HepG2 (cell line): ENCODE data around the gene ADCY10. TPM values are rescaled to one million over a fixed set of nuclear protein-coding genes. Genes with fewer than 3 reads are reported as not detected.

Source experiments
- ATAC-seq: fragments of 200-7000 bp; cut with Tn5 transposase; 3 replicates; pipeline ENCODE4 v1.9.1; 2020; ENCODE audit warnings: mild to moderate bottlenecking, moderate library complexity
- Bru-seq: library from RNA; stranded (reverse); fragments of 400-500 nt; gene quantifications from one replicate; lab custom pipeline; 2021; lab: Mats Ljungman, UMichigan
- BruChase-seq, 2 experiments: library from RNA; stranded (reverse); fragments of 400-500 nt; gene quantifications; one replicate each; lab custom pipeline; 2021; lab: Mats Ljungman, UMichigan
- BruUV-seq: library from RNA; stranded (reverse); fragments of 400-500 nt; replicated peaks from 2 replicates; lab custom pipeline; 2021; lab: Mats Ljungman, UMichigan
- CTCF ChIA-PET: fragments of 300-600 bp; formaldehyde crosslinking; extraction: SDS; loops from one replicate; lab custom pipeline; 2021; ENCODE audit warnings: low total read pairs, inconsistent platforms, low intra/inter-chr PET ratio; lab: Yijun Ruan, JAX
- POLR2A ChIA-PET: fragments of 350-600 bp; sonication (Branson Sonifier 250); formaldehyde crosslinking; loops from one replicate; lab custom pipeline; 2020; ENCODE audit warnings: antibody characterized with exemption, inconsistent platforms; lab: Yijun Ruan, JAX
- DNase-seq: peaks from one replicate; pipeline ENCODE4 v3.0.0-alpha.2; 2015; ENCODE audit warnings: low spot score
- FAIRE-seq: peaks from 3 replicates; lab custom pipeline; 2011; peaks lifted over from hg19 to GRCh38; lab: Jason Lieb, UNC
- H2AFZ ChIP-seq: one replicate; pipeline ENCODE4 v1.6.1; 2011; ENCODE audit warnings: low read length, inconsistent platforms
- H3K27ac ChIP-seq: fragments of 300-600 bp; 3 replicates; pipeline ENCODE4 v1.8.0; 2011; ENCODE audit warnings: mixed run types, mild to moderate bottlenecking, mixed read lengths, low read length, inconsistent platforms; ENCODE audit not compliant: insufficient read depth; ENCODE audit errors: extremely low read length
- H3K27me3 ChIP-seq, 2 experiments: fragments of 200-600 bp in 1 of 2; 2 replicates in 1 of 2; 3 replicates in 1 of 2; pipeline versions ENCODE4 v1.6.0 to v1.8.0; 2011; ENCODE audit warnings: low read length in 2 of 2, mild to moderate bottlenecking in 2 of 2, moderate library complexity in 2 of 2, inconsistent platforms in 1 of 2; ENCODE audit not compliant: insufficient read depth in 2 of 2, control insufficient read depth in 1 of 2
- H3K36me3 ChIP-seq, 2 experiments: fragments of 200-600 bp in 1 of 2; replicated peaks in 1 of 2; 2 replicates in 1 of 2; 3 replicates in 1 of 2; pipeline versions ENCODE4 v1.5.1 to v1.8.0; 2011; ENCODE audit warnings: low read length in 2 of 2, inconsistent platforms in 1 of 2; ENCODE audit not compliant: insufficient read depth in 2 of 2, control insufficient read depth in 1 of 2
- H3K4me1 ChIP-seq: 2 replicates; pipeline ENCODE4 v1.5.1; 2012; ENCODE audit warnings: low read length, inconsistent platforms; ENCODE audit not compliant: insufficient read depth
- H3K4me2 ChIP-seq: 2 replicates; pipeline ENCODE4 v1.6.0; 2011; ENCODE audit warnings: low read depth, low read length, inconsistent platforms
- H3K4me3 ChIP-seq, 3 experiments: fragments of 200-600 bp in 1 of 3; sonication (generic), shearing (Covaris generic) in 1 of 3; replicated peaks in 1 of 3; 2 replicates each; pipeline ENCODE4 v1.5.1; 2011 to 2016; ENCODE audit warnings: low read length in 3 of 3, inconsistent platforms in 2 of 3, low read depth in 2 of 3, mild to moderate bottlenecking in 2 of 3, control low read depth in 1 of 3, mixed read lengths in 1 of 3; ENCODE audit not compliant: insufficient read depth in 1 of 3
- H3K79me2 ChIP-seq: one replicate; pipeline ENCODE4 v1.6.1; 2011; ENCODE audit warnings: low read length, inconsistent platforms; ENCODE audit not compliant: insufficient read depth
- H3K9ac ChIP-seq: 2 replicates; pipeline ENCODE4 v1.6.0; 2011; ENCODE audit warnings: mild to moderate bottlenecking, low read depth, low read length, inconsistent platforms; ENCODE audit not compliant: insufficient read depth
- H3K9me3 ChIP-seq: 2 replicates; pipeline ENCODE4 v1.5.1; 2012; ENCODE audit warnings: mild to moderate bottlenecking, low read length
- H4K20me1 ChIP-seq: 2 replicates; pipeline ENCODE4 v1.6.0; 2011; ENCODE audit warnings: inconsistent platforms, mild to moderate bottlenecking, low read length, moderate library complexity; ENCODE audit not compliant: insufficient read depth
- FOSL2 ChIP-seq: sonication (generic); formaldehyde crosslinking; IDR thresholded peaks from 2 replicates; pipeline ENCODE4 v1.4.0; 2020; ENCODE audit warnings: missing genetic modification reagents
- KLF6 ChIP-seq: IDR thresholded peaks from 2 replicates; pipeline ENCODE4 v1.8.0; 2016; ENCODE audit warnings: missing biosample characterization, missing genetic modification reagents
- MYC ChIP-seq: sonication (generic); formaldehyde crosslinking; IDR thresholded peaks from 2 replicates; pipeline ENCODE4 v1.9.0; 2021; ENCODE audit warnings: missing genetic modification reagents, borderline replicate concordance
- NR2F6 ChIP-seq, 2 experiments: IDR thresholded peaks; 2 replicates each; pipeline ENCODE4 v1.6.1; 2016; ENCODE audit warnings: antibody characterized with exemption in 1 of 2, mild to moderate bottlenecking in 1 of 2
- RXRB ChIP-seq: IDR thresholded peaks from 2 replicates; pipeline ENCODE4 v1.6.1; 2016; ENCODE audit warnings: borderline replicate concordance, missing genetic modification reagents, missing compliant biosample characterization
- SALL1 ChIP-seq: sonication (generic); formaldehyde crosslinking; IDR thresholded peaks from 2 replicates; pipeline ENCODE4 v1.8.0; 2022; ENCODE audit warnings: mild to moderate bottlenecking, missing genetic modification reagents
- ZMYM4 ChIP-seq: sonication (generic); formaldehyde crosslinking; IDR thresholded peaks from 2 replicates; pipeline ENCODE4 v1.8.1; 2023; ENCODE audit warnings: mild to moderate bottlenecking, missing genetic modification reagents
- ZNF292 ChIP-seq: sonication (generic); formaldehyde crosslinking; IDR thresholded peaks from 2 replicates; pipeline ENCODE4 v1.8.1; 2022; ENCODE audit warnings: mild to moderate bottlenecking, low read depth, missing genetic modification reagents, borderline replicate concordance
- WGBS: methylation state at CpG from one replicate; pipeline ENCODE4 v1.1.6; 2017; ENCODE audit warnings: low lambda C conversion rate; 5-methylcytosine and 5-hydroxymethylcytosine counted together
- in situ Hi-C: cut with HindIII; loops from 2 replicates; pipeline ENCODE4 v1.10.0; 2017; ENCODE audit warnings: low pct_unique_long_range_greater_than_20kb; ENCODE audit not compliant: extremely low pct_ligation_motif_present
- intact Hi-C: fragments of 100-400 bp; cut with micrococcal nuclease; formaldehyde crosslinking; loops from one replicate; pipeline ENCODE4 v1.10.0; 2022; ENCODE audit not compliant: unreplicated experiment
- long read RNA-seq, 2 experiments: library from RNA in 1 of 2; library from polyadenylated mRNA in 1 of 2; stranded (forward) in 1 of 2; unstranded in 1 of 2; transcript quantifications; one replicate each; pipeline ENCODE4 v2.0.0, GENCODE V29; 2019 to 2022
- polyA minus RNA-seq, 3 experiments: library from RNA; depleted of rRNA, polyadenylated mRNA; stranded (reverse); fragments of >200 nt; gene quantifications; 2 replicates each; pipeline ENCODE4 v1.2.3, GENCODE V29; 2011; ENCODE audit warnings: low replicate concordance in 1 of 3
- polyA plus RNA-seq, 8 experiments: library from polyadenylated mRNA; depleted of rRNA in 3 of 8; stranded (reverse) in 7 of 8; unstranded in 1 of 8; fragments of >200 nt; fragmentation: Illumina TruSeq in 4 of 8; extraction: Trizol in 4 of 8; gene quantifications; 2 replicates each; pipeline versions ENCODE4 v1.2.1 to v1.2.3, GENCODE V29; 2011 to 2016; ENCODE audit warnings: low read depth in 4 of 8, missing spikeins in 1 of 8, mixed read lengths in 1 of 8; ENCODE audit not compliant: insufficient read depth in 1 of 8
- total RNA-seq, 5 experiments: library from RNA; depleted of rRNA; stranded (reverse); fragments of >200 nt; fragmentation: Illumina TruSeq; extraction: Trizol; gene quantifications; 2 replicates each; pipeline ENCODE4 v1.2.3, GENCODE V29; 2016; ENCODE audit warnings: low read depth in 1 of 5
- TF ChIP-seq, protein P1 (sequence below): sonication (generic); formaldehyde crosslinking; IDR thresholded peaks from 2 replicates; pipeline ENCODE4 v1.4.0; 2020; ENCODE audit warnings: missing genetic modification reagents

Gene ADCY10, protein sequence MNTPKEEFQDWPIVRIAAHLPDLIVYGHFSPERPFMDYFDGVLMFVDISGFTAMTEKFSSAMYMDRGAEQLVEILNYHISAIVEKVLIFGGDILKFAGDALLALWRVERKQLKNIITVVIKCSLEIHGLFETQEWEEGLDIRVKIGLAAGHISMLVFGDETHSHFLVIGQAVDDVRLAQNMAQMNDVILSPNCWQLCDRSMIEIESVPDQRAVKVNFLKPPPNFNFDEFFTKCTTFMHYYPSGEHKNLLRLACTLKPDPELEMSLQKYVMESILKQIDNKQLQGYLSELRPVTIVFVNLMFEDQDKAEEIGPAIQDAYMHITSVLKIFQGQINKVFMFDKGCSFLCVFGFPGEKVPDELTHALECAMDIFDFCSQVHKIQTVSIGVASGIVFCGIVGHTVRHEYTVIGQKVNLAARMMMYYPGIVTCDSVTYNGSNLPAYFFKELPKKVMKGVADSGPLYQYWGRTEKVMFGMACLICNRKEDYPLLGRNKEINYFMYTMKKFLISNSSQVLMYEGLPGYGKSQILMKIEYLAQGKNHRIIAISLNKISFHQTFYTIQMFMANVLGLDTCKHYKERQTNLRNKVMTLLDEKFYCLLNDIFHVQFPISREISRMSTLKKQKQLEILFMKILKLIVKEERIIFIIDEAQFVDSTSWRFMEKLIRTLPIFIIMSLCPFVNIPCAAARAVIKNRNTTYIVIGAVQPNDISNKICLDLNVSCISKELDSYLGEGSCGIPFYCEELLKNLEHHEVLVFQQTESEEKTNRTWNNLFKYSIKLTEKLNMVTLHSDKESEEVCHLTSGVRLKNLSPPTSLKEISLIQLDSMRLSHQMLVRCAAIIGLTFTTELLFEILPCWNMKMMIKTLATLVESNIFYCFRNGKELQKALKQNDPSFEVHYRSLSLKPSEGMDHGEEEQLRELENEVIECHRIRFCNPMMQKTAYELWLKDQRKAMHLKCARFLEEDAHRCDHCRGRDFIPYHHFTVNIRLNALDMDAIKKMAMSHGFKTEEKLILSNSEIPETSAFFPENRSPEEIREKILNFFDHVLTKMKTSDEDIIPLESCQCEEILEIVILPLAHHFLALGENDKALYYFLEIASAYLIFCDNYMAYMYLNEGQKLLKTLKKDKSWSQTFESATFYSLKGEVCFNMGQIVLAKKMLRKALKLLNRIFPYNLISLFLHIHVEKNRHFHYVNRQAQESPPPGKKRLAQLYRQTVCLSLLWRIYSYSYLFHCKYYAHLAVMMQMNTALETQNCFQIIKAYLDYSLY (N-terminal part only)
- total RNA-seq (2016; rRNA removed; fragmentation: Illumina TruSeq; extraction: Trizol) (0.02 and 0.03 TPM in 2 replicates), polyA plus RNA-seq (2011; rRNA removed) (0.03 TPM in 1 of 2 replicates, not detected in the other), polyA minus RNA-seq (2011; rRNA and poly(A)+ RNA removed; ENCODE audit: low replicate concordance) (0.05 TPM in 1 of 2 replicates, not detected in the other), Bru-seq, nascent RNA (percentile 27 among the genes with signal in this experiment), BruChase-seq, experiment 1, labeled RNA remaining after a 6-hour chase (percentile 30 among the genes with signal in this experiment), BruChase-seq, experiment 2, labeled RNA remaining after a 2-hour chase (percentile 39 among the genes with signal in this experiment)
- total RNA-seq (2016; cell fraction: cytosol; rRNA removed; fragmentation: Illumina TruSeq; extraction: Trizol; ENCODE audit: low read depth), result under 0.01 TPM in 1 of 2 replicates, not detected in the other
- total RNA-seq (2016; cell fraction: insoluble cytoplasmic fraction; rRNA removed; fragmentation: Illumina TruSeq; extraction: Trizol), result 0.06 TPM in 1 of 2 replicates, not detected in the other
- not detected in 2 replicates for total RNA-seq (2016; cell fraction: membrane; rRNA removed; fragmentation: Illumina TruSeq; extraction: Trizol)
- total RNA-seq (2016; cell fraction: nucleus; rRNA removed; fragmentation: Illumina TruSeq; extraction: Trizol), result 0.06 TPM in 1 of 2 replicates, not detected in the other
- 0.04 and 0.17 TPM in 2 replicates for polyA plus RNA-seq (2011; cell fraction: cytosol; rRNA removed)
- 0.12 TPM in 1 of 2 replicates, not detected in the other for polyA plus RNA-seq (2011; cell fraction: nucleus; rRNA removed)
- polyA plus RNA-seq (2012), result 0.05 TPM in 1 of 2 replicates, not detected in the other
- polyA plus RNA-seq (2016; cell fraction: cytosol; fragmentation: Illumina TruSeq; extraction: Trizol; ENCODE audit: low read depth), result not detected in 2 replicates
- not detected in 2 replicates for polyA plus RNA-seq (2016; cell fraction: insoluble cytoplasmic fraction; fragmentation: Illumina TruSeq; extraction: Trizol; ENCODE audit: low read depth)
- polyA plus RNA-seq (2016; cell fraction: membrane; fragmentation: Illumina TruSeq; extraction: Trizol; ENCODE audit: low read depth), result not detected in 2 replicates
- polyA plus RNA-seq (2016; cell fraction: nucleus; fragmentation: Illumina TruSeq; extraction: Trizol; ENCODE audit: insufficient read depth, low read depth), result not detected in 2 replicates
- polyA minus RNA-seq (2011; cell fraction: cytosol; rRNA and poly(A)+ RNA removed), result not detected in 2 replicates
- polyA minus RNA-seq (2011; cell fraction: nucleus; rRNA and poly(A)+ RNA removed), result 0.12 and 0.13 TPM in 2 replicates
- long read RNA-seq, experiment 1, result 0 reads
- long read RNA-seq, experiment 2, result 0 reads

DNA sequence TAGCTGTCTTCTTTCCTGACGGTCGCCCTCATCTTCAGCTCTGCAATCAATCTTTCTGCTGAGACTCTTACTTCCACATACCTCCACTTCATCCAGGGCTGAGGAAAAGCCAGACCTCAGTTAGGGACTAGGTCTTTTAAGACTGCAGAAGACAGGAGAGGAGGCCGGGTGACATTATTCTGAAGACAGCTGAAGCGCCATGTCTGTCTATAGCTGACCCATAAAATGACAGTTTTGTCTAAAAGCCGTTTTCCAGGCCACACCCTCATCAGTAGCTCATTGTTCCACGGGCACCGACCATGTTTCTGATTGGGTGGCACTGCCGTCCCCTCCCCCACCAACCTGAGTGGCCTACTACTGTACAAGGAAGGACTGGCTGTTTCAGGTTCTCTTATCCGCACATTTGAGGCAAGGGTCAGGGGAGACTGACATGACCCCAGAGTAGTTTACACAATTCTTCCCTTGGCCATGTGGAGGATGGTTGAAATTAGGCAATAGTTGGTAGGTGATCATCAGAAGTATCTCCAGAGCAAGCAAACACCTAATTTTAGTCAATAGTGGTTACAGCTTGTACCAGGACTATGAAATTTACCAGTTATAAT, at the start of gene ADCY10:
Gene ADCY10, minus strand, starts transcription at position 240 of the 602 bp plus-strand sequence. CDS start 8,994 bp downstream, outside the sequence.
- Histone ChIP-seq H3K9ac (no peak within 1 kb of the TSS), H3K36me3 (no peaks in the 10 kb centered on the region; a peak in 1 of 5 replicates), H3K4me1 (peaks cover 54% of the 10 kb centered on the region), H3K27me3 (no peaks in the 10 kb centered on the region), H3K79me2 (no peaks in the 10 kb centered on the region), H3K9me3 (peaks cover 13% of the 10 kb centered on the region), H2AFZ (no peak within 1 kb of the TSS), H4K20me1 (no peaks in the 10 kb centered on the region), H3K4me3 (0 out of 6 replicates have a peak within 1 kb of the TSS, but pooled peaks of 1 of the 3 experiments have one; percentile 5), H3K4me2 (peak within 1 kb of the TSS; percentile 36), H3K27ac (peak within 1 kb of the TSS; percentile 36)
- in situ Hi-C loops (no loop called here), intact Hi-C loops (no loop called here)
- ChIA-PET CTCF (no interaction called here), POLR2A (interaction anchor here (1.6 to 2.1 kb wide), 3 partner anchors 9 to 22 kb away, joined by 6 to 14 read pairs (median 13); partner anchors contain the start of genes DCAF6 and MPC2)
- 34% methylated on average over 8 of the region's 9 CpGs for WGBS
- DNase-seq (peak; percentile 44), ATAC-seq (peak; percentile 48), FAIRE-seq (peak; percentile 67)
- no TSS peak for BruUV-seq
- TF ChIP-seq SALL1 (CRISPR knock-in tag), result peak; percentile 81
- TF ChIP-seq RXRB (CRISPR knock-in tag), result peak; percentile 70
- peak; percentile 32; the same call in 1 of the 2 replicates for TF ChIP-seq ZNF292 (CRISPR knock-in tag)
- no peak for TF ChIP-seq KLF6
- peak; percentile 87 for TF ChIP-seq NR2F6 (IDR thresholded peaks at IDR 0.05)
- TF ChIP-seq NR2F6 (CRISPR knock-in tag; IDR thresholded peaks at IDR 0.05), result peak; percentile 83
- TF ChIP-seq MYC, result peak; percentile 37; the same call in 1 of the 2 replicates
- TF ChIP-seq, protein P1, sequence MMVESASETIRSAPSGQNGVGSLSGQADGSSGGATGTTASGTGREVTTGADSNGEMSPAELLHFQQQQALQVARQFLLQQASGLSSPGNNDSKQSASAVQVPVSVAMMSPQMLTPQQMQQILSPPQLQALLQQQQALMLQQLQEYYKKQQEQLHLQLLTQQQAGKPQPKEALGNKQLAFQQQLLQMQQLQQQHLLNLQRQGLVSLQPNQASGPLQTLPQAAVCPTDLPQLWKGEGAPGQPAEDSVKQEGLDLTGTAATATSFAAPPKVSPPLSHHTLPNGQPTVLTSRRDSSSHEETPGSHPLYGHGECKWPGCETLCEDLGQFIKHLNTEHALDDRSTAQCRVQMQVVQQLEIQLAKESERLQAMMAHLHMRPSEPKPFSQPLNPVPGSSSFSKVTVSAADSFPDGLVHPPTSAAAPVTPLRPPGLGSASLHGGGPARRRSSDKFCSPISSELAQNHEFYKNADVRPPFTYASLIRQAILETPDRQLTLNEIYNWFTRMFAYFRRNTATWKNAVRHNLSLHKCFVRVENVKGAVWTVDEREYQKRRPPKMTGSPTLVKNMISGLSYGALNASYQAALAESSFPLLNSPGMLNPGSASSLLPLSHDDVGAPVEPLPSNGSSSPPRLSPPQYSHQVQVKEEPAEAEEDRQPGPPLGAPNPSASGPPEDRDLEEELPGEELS, result 0 out of 2 replicates have a peak, but pooled peaks have one; percentile 27
- peak; percentile 77 for TF ChIP-seq ZMYM4 (CRISPR knock-in tag)
- TF ChIP-seq FOSL2, result peak; percentile 39; the same call in 1 of the 2 replicates
